Suprapubic skin (tissue), 4 donors: ENCODE results near the gene NOC3L.

Experiments used
- CTCF ChIP-seq, 2 donors: fragments of 200-600 bp in 1 of 2; fragments of 450-650 bp in 1 of 2; sonication (generic) in 1 of 2; IDR thresholded peaks; one replicate each; pipeline ENCODE4 v1.5.1; 2016 to 2019; ENCODE audit warnings: antibody characterized with exemption in 2 of 2, mild to moderate bottlenecking in 1 of 2, moderate library complexity in 1 of 2
- POLR2A ChIP-seq, 2 donors: fragments of 450-650 bp; IDR thresholded peaks; one replicate each; pipeline ENCODE4 v1.6.1; 2017; ENCODE audit warnings: antibody characterized with exemption in 2 of 2, mild to moderate bottlenecking in 2 of 2, moderate library complexity in 2 of 2
- POLR2AphosphoS5 ChIP-seq, 3 donors: sonication (generic); formaldehyde crosslinking; IDR thresholded peaks; one replicate each; pipeline ENCODE4 v1.6.1; 2017; ENCODE audit warnings: antibody characterized with exemption in 3 of 3

- TF ChIP-seq CTCF (IDR thresholded peaks at IDR 0.05) (no peak), POLR2A (IDR thresholded peaks at IDR 0.05) (no peak), POLR2AphosphoS5 (IDR thresholded peaks at IDR 0.05) (no peak)
Observed at GRCh38 chr10:94383530-94383929, 20.8 kb upstream of the NOC3L start.
